ENCODE results near the gene TP53TG3. TPM values are rescaled to one million over a fixed set of nuclear protein-coding genes. Genes with fewer than 3 reads are reported as not detected.
"Not testable (repeated sequence)": the region's sequence is repeated elsewhere in the genome, so short reads cannot be mapped to it uniquely, and the experiment has no call there.

The TP53TG3 gene
- total RNA-seq (not detected), polyA plus RNA-seq (not detected)
- long read RNA-seq, donor 1: 0 reads
- long read RNA-seq, donor 2: 0 reads
- long read RNA-seq, donor 3: 0 reads
- long read RNA-seq, donor 4: 0 reads
- long read RNA-seq, donor 5: 0 reads
- long read RNA-seq, donor 6: 0 reads
- long read RNA-seq, donor 7: 0 reads
- long read RNA-seq, donor 8: 0 reads
- long read RNA-seq, donor 9: 0 reads
- long read RNA-seq, donor 10: 0 reads

DNA sequence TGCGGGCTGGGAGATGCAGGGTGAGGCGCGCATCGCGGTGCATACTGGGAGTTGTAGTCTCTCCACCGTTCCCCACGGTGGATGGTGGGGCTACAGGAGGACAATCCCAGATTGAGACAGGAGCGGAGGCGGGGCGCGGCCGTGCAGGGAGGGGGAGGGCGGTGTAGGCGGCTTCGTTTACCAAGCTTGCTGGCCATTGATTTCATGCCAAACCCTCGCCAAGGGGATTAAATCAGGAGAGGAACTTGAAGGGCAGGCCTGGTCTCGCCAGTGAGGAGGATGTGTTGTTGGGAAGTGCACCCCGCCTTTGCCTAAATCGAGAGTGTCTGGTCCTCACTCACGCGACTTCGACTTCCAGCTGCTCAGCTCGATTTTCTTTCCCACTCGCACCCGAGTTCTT lies at the start of gene TP53TG3:
TSS of gene TP53TG3 (minus strand) at position 101 of the 400 bp plus-strand sequence. CDS start at position 33, 68 bp downstream.
- H3K4me3 ChIP-seq; DNase-seq; H3K9me3 ChIP-seq; intact Hi-C loops (cut with DNase I; ENCODE audit: low total_unique reads); H3K36me3 ChIP-seq; H3K4me1 ChIP-seq; H3K27me3 ChIP-seq; H3K27ac ChIP-seq: not testable (repeated sequence)
- no CpG with 5 or more reads among the region's 25 CpGs for WGBS, 5 donors

- H3K9me3 ChIP-seq; intact Hi-C loops (cut with DNase I; ENCODE audit: low total_unique reads); H3K27me3 ChIP-seq; H3K36me3 ChIP-seq; H3K4me1 ChIP-seq; DNase-seq; H3K4me3 ChIP-seq; H3K27ac ChIP-seq: not testable (repeated sequence)
- WGBS, 5 donors: 35 to 65% (median 57%) methylated on average over 5 to 38 of the region's 49 CpGs
Observed at GRCh38 chr16:32650876-32651275, 25.1 kb downstream of the TP53TG3 start.

- H3K36me3 ChIP-seq; H3K9me3 ChIP-seq; intact Hi-C loops (cut with DNase I; ENCODE audit: low total_unique reads); DNase-seq; H3K27ac ChIP-seq; H3K4me1 ChIP-seq; H3K27me3 ChIP-seq; H3K4me3 ChIP-seq: not testable (repeated sequence)
- 14 to 100% methylated on average over 1 of the region's 1 CpG; no CpG with 5 or more reads in 3 of the 5 donors for WGBS, 5 donors
Observed at GRCh38 chr16:32647562-32647961, 28.4 kb downstream of the TP53TG3 start.

DNA sequence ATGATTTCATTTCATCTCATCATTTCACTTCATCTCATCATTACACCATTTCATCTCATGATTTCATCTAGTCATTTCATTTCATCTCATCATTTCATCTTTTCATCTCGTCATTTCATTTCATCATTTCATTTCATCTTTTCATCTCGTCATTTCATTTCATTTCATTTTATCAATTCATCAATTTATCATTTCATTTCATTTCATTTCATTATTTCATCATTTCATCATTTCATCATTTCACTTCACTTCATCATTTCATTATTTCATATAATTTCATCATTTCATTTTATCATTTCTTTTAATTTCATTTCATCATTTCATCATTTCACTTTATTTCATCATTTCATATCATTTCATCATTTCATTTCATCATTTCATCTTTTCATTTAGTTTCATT lies 29.2 kb downstream of the TP53TG3 start:
- H3K9me3 ChIP-seq; H3K27me3 ChIP-seq; H3K4me3 ChIP-seq; H3K4me1 ChIP-seq; H3K36me3 ChIP-seq; H3K27ac ChIP-seq; DNase-seq; intact Hi-C loops (cut with DNase I; ENCODE audit: low total_unique reads): not testable (repeated sequence)
- 53 to 74% (median 65%) methylated on average over 1 to 2 of the region's 2 CpGs for WGBS, 5 donors

DNA sequence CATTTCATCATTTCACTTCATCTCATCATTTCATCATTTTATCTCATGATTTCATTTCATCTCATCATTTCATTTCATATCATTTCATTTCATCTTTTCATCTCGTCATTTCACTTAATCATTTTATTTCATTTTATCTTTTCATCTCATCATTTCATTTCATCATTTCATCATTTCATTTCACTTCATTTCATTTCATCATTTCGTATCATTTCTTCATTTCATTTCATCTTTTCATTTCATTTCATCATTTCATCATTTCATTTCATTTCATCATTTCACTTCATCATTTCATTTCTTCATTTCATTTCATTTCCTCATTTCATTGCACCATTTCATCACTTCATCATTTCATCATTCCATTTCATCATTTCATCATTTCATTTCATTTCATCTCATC lies 29.8 kb downstream of the TP53TG3 start:
- intact Hi-C loops (cut with DNase I; ENCODE audit: low total_unique reads); H3K4me1 ChIP-seq; H3K27me3 ChIP-seq; DNase-seq; H3K36me3 ChIP-seq; H3K4me3 ChIP-seq; H3K9me3 ChIP-seq; H3K27ac ChIP-seq: not testable (repeated sequence)
- WGBS, 5 donors: 6 to 43% (median 14%) methylated on average over 1 to 2 of the region's 2 CpGs

DNA sequence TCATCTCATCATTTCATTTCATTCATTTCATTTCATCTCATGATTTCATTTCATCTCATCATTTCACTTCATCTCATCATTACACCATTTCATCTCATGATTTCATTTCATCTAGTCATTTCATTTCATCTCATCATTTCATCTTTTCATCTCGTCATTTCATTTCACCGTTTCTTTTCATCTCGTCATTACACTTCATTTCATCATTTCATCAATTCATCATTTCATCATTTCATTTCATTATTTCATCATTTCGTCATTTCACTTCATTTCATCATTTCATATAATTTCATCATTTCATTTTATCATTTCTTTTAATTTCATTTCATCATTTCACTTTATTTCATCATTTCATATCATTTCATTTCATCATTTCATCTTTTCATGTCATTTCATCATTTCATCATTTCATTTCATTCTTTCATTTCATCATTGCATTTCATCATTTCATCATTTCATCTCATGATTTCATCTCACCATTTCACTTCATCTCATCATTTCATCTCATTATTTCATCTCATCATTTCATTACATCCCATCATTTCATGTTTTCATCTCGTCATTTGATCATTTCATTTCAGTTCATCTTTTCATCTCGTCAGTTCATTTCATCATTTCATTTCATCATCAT lies 30.6 kb downstream of the TP53TG3 start:
- H3K9me3 ChIP-seq; DNase-seq; intact Hi-C loops (cut with DNase I; ENCODE audit: low total_unique reads); H3K36me3 ChIP-seq; H3K4me3 ChIP-seq; H3K27me3 ChIP-seq; H3K27ac ChIP-seq; H3K4me1 ChIP-seq: not testable (repeated sequence)
- WGBS, 5 donors: 57 to 69% (median 64%) methylated on average over 6 of the region's 6 CpGs

DNA sequence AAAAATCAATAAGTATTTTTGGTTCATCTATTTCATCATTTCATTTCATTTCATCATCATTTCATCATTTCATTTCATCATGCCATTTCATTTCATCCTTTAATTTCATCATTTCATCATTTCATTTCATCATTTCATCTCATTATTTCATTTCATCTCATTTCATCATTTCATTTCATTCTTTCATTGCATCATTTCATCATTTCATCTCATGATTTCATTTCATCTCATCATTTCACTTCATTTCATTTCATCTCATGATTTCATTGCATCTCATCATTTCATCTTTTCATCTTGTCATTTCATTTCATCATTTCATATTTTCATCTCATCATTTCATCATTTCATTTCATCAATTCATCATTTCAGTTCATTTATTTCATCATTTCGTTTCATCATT lies 31.2 kb downstream of the TP53TG3 start:
- H3K4me3 ChIP-seq; intact Hi-C loops (cut with DNase I; ENCODE audit: low total_unique reads); H3K4me1 ChIP-seq; DNase-seq; H3K36me3 ChIP-seq; H3K9me3 ChIP-seq; H3K27ac ChIP-seq; H3K27me3 ChIP-seq: not testable (repeated sequence)
- WGBS, 5 donors: 11 to 32% (median 25%) methylated on average over 1 of the region's 1 CpG

DNA sequence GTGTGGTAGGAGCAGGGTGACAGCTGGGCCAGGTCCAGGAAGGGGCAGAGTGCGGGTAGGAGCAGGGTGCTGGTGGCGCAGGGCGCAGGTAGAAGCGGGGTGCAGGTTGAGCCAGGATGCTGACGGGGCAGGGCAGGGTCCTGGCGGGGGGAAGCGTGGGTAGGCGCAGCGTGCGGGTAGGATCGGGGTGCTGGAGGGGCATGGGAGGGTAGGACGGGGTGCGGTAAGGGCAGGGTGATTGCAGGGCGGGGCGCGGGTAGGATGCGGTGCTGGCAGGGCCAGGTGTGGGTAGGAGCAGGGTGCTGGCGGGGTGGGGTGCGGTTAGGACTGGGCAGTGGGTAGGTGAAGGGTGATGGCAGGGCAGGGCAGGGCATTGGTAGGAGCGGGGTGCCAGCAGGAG lies 38.4 kb downstream of the TP53TG3 start:
- H3K4me3 ChIP-seq: not testable (repeated sequence)
- no CpG with 5 or more reads among the region's 20 CpGs for WGBS, 5 donors

GRCh38 chr16:32632096-32632495 lies 43.9 kb downstream of the TP53TG3 start:
- H3K36me3 ChIP-seq: not testable (repeated sequence)
- WGBS, 5 donors: 84 to 96% (median 91%) methylated on average over 4 to 6 of the region's 8 CpGs

More for the DNA sequence above, 38.4 kb downstream of the TP53TG3 start:
- intact Hi-C loops (cut with DNase I; ENCODE audit: low total_unique reads); H3K4me1 ChIP-seq; H3K27ac ChIP-seq; H3K36me3 ChIP-seq; H3K9me3 ChIP-seq; DNase-seq; H3K27me3 ChIP-seq: not testable (repeated sequence)

More at GRCh38 chr16:32632096-32632495, 43.9 kb downstream of the TP53TG3 start:
- H3K4me1 ChIP-seq; H3K27ac ChIP-seq; H3K9me3 ChIP-seq; H3K4me3 ChIP-seq; DNase-seq; H3K27me3 ChIP-seq; intact Hi-C loops (cut with DNase I; ENCODE audit: low total_unique reads): not testable (repeated sequence)

Small RNA genes within 50 kb of the gene (small RNA-seq; reads per million reads assigned to genes)
- gene AC138907.6: 0 reads per million in 4 donors

All from stomach (tissue), 19 donors.